ENCODE measurements around the gene STYXL1.
"Not testable (repeated sequence)": the region's sequence is repeated elsewhere in the genome, so short reads cannot be mapped to it uniquely, and the experiment has no call there.

STYXL1 gene

DNA sequence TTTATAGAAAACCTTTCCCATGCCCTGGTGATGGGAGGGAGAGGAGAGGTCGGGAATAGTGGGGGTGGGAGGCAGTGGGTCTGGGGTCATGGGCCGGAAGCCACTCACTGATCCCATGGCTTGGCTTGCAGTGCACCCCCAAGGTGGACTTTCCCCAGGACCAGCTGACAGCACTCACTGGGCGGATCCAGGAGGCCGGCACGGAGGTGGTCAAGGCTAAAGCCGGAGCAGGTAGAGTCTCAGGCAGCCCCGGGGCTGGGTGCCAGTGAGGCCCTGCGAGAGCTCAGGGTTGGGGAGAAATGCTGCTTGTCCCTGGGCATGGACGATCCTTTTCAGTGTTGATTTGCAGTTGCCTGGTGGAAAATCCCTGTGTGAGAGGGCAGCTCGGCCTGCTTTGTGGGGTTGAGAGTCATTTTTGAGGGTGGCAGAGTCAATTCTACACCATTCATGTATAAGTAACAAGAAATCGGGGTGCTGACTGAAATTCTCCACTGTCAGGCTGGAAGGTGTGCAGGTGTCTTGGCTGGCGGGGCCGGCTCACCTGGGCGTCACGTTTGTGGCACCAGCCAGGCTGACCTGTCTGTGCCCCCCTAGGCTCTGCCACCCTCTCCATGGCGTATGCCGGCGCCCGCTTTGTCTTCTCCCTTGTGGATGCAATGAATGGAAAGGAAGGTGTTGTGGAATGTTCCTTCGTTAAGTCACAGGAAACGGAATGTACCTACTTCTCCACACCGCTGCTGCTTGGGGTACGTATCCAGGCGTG, 16.6 kb upstream of the STYXL1 start:
- H3K4me3 ChIP-seq (replicated peaks; ENCODE audit: low read depth, low read length), result no peak overlapping the region
- TF ChIP-seq CTCF (IDR thresholded peaks at IDR 0.05; ENCODE audit: low read depth, low read length, missing control alignments), result no peak
- no peak for DNase-seq (ENCODE audit: extremely low read depth, low read depth)

- H3K4me3 ChIP-seq (replicated peaks; ENCODE audit: low read depth, low read length), result no peak overlapping the region
- no peak for TF ChIP-seq CTCF (IDR thresholded peaks at IDR 0.05; ENCODE audit: low read depth, low read length, missing control alignments)
- no peak for DNase-seq (ENCODE audit: extremely low read depth, low read depth)
Measured at GRCh38 chr7:76063525-76063924, 15.7 kb upstream of the STYXL1 start.

GRCh38 chr7:76063114-76063513, 15.3 kb upstream of the STYXL1 start:
- no peak overlapping the region for H3K4me3 ChIP-seq (replicated peaks; ENCODE audit: low read depth, low read length)
- no peak for DNase-seq (ENCODE audit: extremely low read depth, low read depth)
- TF ChIP-seq CTCF (IDR thresholded peaks at IDR 0.05; ENCODE audit: low read depth, low read length, missing control alignments), result no peak

DNA sequence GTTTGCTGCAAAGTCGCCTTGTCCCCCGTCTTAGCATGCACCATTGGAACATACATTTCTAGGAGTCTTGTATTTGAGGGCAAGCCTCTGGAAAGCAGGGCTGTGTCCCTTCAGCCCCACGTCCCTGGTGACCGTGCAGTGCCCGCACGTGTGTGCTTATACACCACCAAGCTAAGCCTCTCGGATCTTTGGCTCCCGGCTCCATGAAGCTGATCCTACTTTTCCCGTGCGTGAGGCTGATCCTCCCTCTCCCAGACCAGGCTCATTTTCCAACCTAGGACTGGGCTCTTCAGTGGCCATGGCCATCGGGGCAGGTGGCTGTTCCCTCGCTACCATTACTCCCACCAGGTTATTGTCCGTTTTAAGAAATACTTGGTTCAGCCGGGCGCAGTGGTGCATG, 14.5 kb upstream of the STYXL1 start:
- TF ChIP-seq CTCF (IDR thresholded peaks at IDR 0.05; ENCODE audit: low read depth, low read length, missing control alignments), result no peak
- no peak for DNase-seq (ENCODE audit: extremely low read depth, low read depth)
- no peak overlapping the region for H3K4me3 ChIP-seq (replicated peaks; ENCODE audit: low read depth, low read length)

- no peak overlapping the region for H3K4me3 ChIP-seq (replicated peaks; ENCODE audit: low read depth, low read length)
- no peak for TF ChIP-seq CTCF (IDR thresholded peaks at IDR 0.05; ENCODE audit: low read depth, low read length, missing control alignments)
- no peak for DNase-seq (ENCODE audit: extremely low read depth, low read depth)
Measured at GRCh38 chr7:76060842-76061241, 13.0 kb upstream of the STYXL1 start.

- H3K4me3 ChIP-seq (replicated peaks; ENCODE audit: low read depth, low read length); DNase-seq (ENCODE audit: extremely low read depth, low read depth): not testable (repeated sequence)
Measured at GRCh38 chr7:76058745-76059144, 10.9 kb upstream of the STYXL1 start.

- H3K4me3 ChIP-seq (replicated peaks; ENCODE audit: low read depth, low read length), result no peak overlapping the region
- DNase-seq (ENCODE audit: extremely low read depth, low read depth), result no peak
- TF ChIP-seq CTCF (IDR thresholded peaks at IDR 0.05; ENCODE audit: low read depth, low read length, missing control alignments), result no peak
Measured at GRCh38 chr7:76057813-76058145, 10.0 kb upstream of the STYXL1 start.
